H54 (cell line): Measurements from ENCODE around the gene EPB41.
"Not testable (repeated sequence)": the region's sequence is repeated elsewhere in the genome, so short reads cannot be mapped to it uniquely, and the experiment has no call there.

ENCODE experiments used
- DNase-seq: peaks from one replicate; pipeline ENCODE4 v3.0.0; 2011; ENCODE audit warnings: low spot score, mixed read lengths; ENCODE audit not compliant: insufficient read length
- FAIRE-seq: peaks from 3 replicates; lab custom pipeline; 2011; peaks lifted over from hg19 to GRCh38; lab: Jason Lieb, UNC
- POLR2A ChIP-seq: IDR thresholded peaks from 2 replicates; pipeline ENCODE4 v1.6.1; 2011; ENCODE audit warnings: low read depth, mild to moderate bottlenecking, low read length

EPB41 gene

GRCh38 chr1:29002792-29003191 lies 88.4 kb downstream of the EPB41 start:
- no peak for DNase-seq
- FAIRE-seq = no peak
- no peak for TF ChIP-seq POLR2A

GRCh38 chr1:29004288-29004687 lies 89.9 kb downstream of the EPB41 start:
- no peak for TF ChIP-seq POLR2A
- no peak for FAIRE-seq
- no peak for DNase-seq

GRCh38 chr1:29004798-29005197 lies 90.4 kb downstream of the EPB41 start:
- no peak for TF ChIP-seq POLR2A
- DNase-seq (no peak), FAIRE-seq (no peak)

GRCh38 chr1:29011775-29012174 lies 97.4 kb downstream of the EPB41 start:
- no peak for TF ChIP-seq POLR2A
- no peak for DNase-seq
- no peak for FAIRE-seq

- TF ChIP-seq POLR2A = no peak
- DNase-seq = no peak
- FAIRE-seq = no peak
Measured at GRCh38 chr1:29017235-29017634, 102.9 kb downstream of the EPB41 start.

- DNase-seq (no peak), FAIRE-seq (no peak)
- no peak for TF ChIP-seq POLR2A
Measured at GRCh38 chr1:29017975-29018712, 103.8 kb downstream of the EPB41 start.

GRCh38 chr1:29022620-29023019 lies 108.3 kb downstream of the EPB41 start:
- no peak for DNase-seq
- FAIRE-seq = no peak
- no peak for TF ChIP-seq POLR2A

- no peak for TF ChIP-seq POLR2A
- FAIRE-seq (no peak), DNase-seq (no peak)
Measured at GRCh38 chr1:29029667-29030066, 115.3 kb downstream of the EPB41 start.

GRCh38 chr1:29032841-29033240 lies 118.5 kb downstream of the EPB41 start:
- TF ChIP-seq POLR2A = no peak

GRCh38 chr1:29033829-29034466 lies 119.6 kb downstream of the EPB41 start:
- FAIRE-seq (peak; percentile 66), DNase-seq (no peak)
- no peak for TF ChIP-seq POLR2A

More at GRCh38 chr1:29032841-29033240, 118.5 kb downstream of the EPB41 start:
- DNase-seq = no peak
- no peak for FAIRE-seq

- TF ChIP-seq POLR2A = no peak
- DNase-seq (no peak), FAIRE-seq (no peak)
Measured at GRCh38 chr1:29043274-29043965, 129.1 kb downstream of the EPB41 start.

- DNase-seq (no peak), FAIRE-seq (no peak)
- no peak for TF ChIP-seq POLR2A
Measured at GRCh38 chr1:29044010-29044409, 129.6 kb downstream of the EPB41 start.

- not testable (repeated sequence) for DNase-seq, FAIRE-seq
Measured at GRCh38 chr1:29045663-29046062, 131.3 kb downstream of the EPB41 start.

GRCh38 chr1:29047142-29047541 lies 132.8 kb downstream of the EPB41 start:
- DNase-seq (no peak), FAIRE-seq (no peak)
- TF ChIP-seq POLR2A = no peak
